Fibroblast of lung (primary cell): ENCODE results near the gene MID1.

Source experiments
- EZH2 ChIP-seq: IDR thresholded peaks from 2 replicates; pipeline ENCODE4 v1.5.1; 2012; ENCODE audit warnings: low read length, control low read depth, mild to moderate bottlenecking; ENCODE audit errors: missing control alignments
- TF ChIP-seq, protein P1 (sequence below), 2 donors: IDR thresholded peaks in 1 of 2; conservative IDR thresholded peaks in 1 of 2; 1 replicate in 1 of 2; 2 replicates in 1 of 2; pipeline ENCODE4 v1.5.1; 2011 to 2012; ENCODE audit warnings: low read length in 2 of 2, control low read depth in 1 of 2, inconsistent platforms in 1 of 2, low read depth in 1 of 2, mild to moderate bottlenecking in 1 of 2

DNA sequence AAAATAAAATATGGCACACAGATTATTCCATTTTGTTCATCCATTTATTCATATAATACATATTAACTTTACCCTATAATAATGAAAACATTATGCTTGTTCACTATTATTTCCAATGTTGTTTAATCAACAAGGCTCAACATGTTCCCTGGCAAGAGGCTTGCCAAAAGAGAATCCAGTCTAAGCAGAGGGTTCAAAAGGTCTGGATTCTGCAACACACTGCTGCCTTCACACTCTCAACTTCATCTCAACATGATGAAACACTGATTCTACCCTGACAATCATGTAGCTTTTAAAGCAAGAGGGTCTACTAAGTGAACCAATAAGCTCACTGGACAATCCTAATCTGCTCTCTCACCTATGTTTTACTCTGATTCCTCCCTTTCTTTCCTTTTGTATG, 101.1 kb downstream of the MID1 start:
- TF ChIP-seq, protein P1, sequence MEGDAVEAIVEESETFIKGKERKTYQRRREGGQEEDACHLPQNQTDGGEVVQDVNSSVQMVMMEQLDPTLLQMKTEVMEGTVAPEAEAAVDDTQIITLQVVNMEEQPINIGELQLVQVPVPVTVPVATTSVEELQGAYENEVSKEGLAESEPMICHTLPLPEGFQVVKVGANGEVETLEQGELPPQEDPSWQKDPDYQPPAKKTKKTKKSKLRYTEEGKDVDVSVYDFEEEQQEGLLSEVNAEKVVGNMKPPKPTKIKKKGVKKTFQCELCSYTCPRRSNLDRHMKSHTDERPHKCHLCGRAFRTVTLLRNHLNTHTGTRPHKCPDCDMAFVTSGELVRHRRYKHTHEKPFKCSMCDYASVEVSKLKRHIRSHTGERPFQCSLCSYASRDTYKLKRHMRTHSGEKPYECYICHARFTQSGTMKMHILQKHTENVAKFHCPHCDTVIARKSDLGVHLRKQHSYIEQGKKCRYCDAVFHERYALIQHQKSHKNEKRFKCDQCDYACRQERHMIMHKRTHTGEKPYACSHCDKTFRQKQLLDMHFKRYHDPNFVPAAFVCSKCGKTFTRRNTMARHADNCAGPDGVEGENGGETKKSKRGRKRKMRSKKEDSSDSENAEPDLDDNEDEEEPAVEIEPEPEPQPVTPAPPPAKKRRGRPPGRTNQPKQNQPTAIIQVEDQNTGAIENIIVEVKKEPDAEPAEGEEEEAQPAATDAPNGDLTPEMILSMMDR (conservative IDR thresholded peaks at IDR 0.05 in 1 of 2, IDR thresholded peaks at IDR 0.05 in 1 of 2; ENCODE audit: low read depth in 1 of 2, low read length in 2 of 2) = no peak
- TF ChIP-seq EZH2 = no peak
